ENCODE data around the gene FRY. TPM values are rescaled to one million over a fixed set of nuclear protein-coding genes. Genes with fewer than 3 reads are reported as not detected.

Gene FRY
- total RNA-seq, 1 donor from 2014 or later: 83.6 TPM

DNA sequence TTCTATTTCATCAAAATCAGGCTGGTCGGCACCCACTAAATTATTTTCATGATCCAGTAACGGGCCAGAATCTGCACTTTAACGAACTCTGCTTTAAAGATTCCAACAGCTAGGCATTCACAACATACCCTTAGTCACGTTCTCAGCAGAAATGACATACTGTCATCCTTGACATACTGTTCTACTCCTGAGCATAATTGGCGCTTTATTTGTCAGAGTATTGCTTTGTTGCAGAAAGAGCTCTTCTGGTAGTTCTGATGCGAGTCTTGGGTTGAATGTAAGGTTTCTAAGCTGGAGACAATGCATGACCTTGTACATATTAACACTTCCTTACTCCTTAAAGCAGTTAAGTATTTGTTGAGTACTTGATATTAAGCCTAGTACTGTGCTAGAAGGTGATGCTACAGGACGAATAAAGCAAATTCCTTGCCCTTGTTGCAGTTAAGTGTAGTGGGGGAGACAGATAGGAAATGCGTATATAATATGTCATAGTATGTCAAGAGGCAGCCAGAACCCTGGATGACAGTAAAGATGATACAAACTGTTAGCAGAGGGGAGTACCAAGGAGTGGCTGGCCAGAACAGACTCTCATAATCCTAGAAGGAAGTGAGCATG is 32.2 kb downstream of the FRY start:
- TF ChIP-seq, protein P1, sequence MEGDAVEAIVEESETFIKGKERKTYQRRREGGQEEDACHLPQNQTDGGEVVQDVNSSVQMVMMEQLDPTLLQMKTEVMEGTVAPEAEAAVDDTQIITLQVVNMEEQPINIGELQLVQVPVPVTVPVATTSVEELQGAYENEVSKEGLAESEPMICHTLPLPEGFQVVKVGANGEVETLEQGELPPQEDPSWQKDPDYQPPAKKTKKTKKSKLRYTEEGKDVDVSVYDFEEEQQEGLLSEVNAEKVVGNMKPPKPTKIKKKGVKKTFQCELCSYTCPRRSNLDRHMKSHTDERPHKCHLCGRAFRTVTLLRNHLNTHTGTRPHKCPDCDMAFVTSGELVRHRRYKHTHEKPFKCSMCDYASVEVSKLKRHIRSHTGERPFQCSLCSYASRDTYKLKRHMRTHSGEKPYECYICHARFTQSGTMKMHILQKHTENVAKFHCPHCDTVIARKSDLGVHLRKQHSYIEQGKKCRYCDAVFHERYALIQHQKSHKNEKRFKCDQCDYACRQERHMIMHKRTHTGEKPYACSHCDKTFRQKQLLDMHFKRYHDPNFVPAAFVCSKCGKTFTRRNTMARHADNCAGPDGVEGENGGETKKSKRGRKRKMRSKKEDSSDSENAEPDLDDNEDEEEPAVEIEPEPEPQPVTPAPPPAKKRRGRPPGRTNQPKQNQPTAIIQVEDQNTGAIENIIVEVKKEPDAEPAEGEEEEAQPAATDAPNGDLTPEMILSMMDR (IDR thresholded peaks at IDR 0.05; ENCODE audit: partially characterized antibody, unreplicated experiment): no peak
- no peaks in the 10 kb centered on the region for H3K9me3 Mint-ChIP-seq (ENCODE audit: unreplicated experiment)
- H3K4me1 Mint-ChIP-seq (ENCODE audit: low read depth, unreplicated experiment): peaks cover 14% of the 10 kb centered on the region
- no peaks in the 10 kb centered on the region for H3K36me3 Mint-ChIP-seq (ENCODE audit: unreplicated experiment)
- peaks cover 4% of the 10 kb centered on the region for H3K27me3 Mint-ChIP-seq (ENCODE audit: unreplicated experiment)
- no peak overlapping the region for H3K4me3 Mint-ChIP-seq (ENCODE audit: unreplicated experiment)
- DNase-seq: no peak
- no peak overlapping the region for H3K27ac Mint-ChIP-seq (ENCODE audit: unreplicated experiment)

DNA sequence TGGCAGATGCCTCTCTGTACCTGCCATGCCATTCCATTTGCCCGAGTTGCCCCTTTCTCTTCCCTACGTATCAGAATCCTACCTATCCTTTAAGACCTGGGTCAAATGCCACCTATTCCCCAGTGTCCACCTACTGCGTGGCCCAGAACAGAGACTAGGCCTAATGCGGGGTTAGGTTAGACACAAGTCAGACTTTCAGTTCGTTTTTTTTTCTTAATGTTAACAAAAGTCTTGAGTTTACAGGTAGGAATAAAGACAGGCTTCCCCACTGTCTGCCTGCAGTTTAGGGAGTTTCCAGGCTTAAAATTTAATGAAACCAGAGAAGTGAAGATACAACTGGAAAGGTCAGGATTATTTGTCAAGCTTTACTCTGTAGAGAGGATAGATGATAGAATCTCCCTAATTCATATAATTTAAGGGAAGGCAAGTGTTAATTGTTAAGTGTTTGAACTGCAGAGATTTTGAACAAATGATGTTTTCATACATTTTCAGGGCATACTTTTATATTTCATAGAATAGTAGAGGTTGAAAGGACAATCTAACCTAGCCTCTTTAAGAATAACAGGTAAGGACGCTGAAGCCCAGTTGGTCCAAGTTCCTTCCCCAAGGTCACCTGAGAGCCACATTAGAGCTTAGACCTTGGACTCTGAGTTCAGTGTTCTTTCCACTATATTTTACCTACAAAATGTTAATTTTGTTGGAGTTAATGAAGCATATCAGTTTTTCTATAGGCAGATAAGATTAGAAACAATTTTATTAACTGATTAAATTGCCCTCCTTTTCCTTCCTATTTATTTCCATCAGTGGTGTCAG is 35.8 kb downstream of the FRY start:
- Mint-ChIP-seq H3K9me3 (ENCODE audit: unreplicated experiment) (peaks cover 3% of the 10 kb centered on the region), H3K36me3 (ENCODE audit: unreplicated experiment) (no peaks in the 10 kb centered on the region), H3K4me3 (ENCODE audit: unreplicated experiment) (no peak overlapping the region), H3K27ac (ENCODE audit: unreplicated experiment) (no peak overlapping the region), H3K27me3 (ENCODE audit: unreplicated experiment) (peaks cover 6% of the 10 kb centered on the region), H3K4me1 (ENCODE audit: low read depth, unreplicated experiment) (peaks cover 2% of the 10 kb centered on the region)
- TF ChIP-seq, protein P1 (IDR thresholded peaks at IDR 0.05; ENCODE audit: partially characterized antibody, unreplicated experiment): no peak
- DNase-seq: no peak

DNA sequence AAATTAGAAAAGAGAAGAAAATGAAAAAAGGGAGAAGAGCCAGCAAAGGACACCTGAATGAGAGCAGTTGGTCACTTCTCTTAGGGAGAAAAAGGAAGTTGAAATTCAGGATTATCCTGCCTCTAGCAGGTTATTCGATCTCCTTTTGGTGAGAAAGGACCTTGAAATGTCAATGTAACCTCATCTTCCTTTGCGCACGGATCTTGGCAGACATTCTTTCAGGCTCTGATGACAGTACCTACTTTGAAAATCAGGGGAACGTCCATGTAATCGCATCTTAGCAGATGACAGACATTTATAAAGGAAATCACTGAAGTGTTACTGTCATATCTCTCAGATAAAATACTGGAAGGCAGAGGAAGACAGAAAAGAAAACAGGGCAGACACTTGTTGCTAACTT is 36.7 kb downstream of the FRY start:
- DNase-seq: no peak
- Mint-ChIP-seq H3K4me1 (ENCODE audit: low read depth, unreplicated experiment) (peaks cover 2% of the 10 kb centered on the region), H3K9me3 (ENCODE audit: unreplicated experiment) (peaks cover 3% of the 10 kb centered on the region), H3K27ac (ENCODE audit: unreplicated experiment) (no peak overlapping the region), H3K4me3 (ENCODE audit: unreplicated experiment) (no peak overlapping the region), H3K27me3 (ENCODE audit: unreplicated experiment) (peaks cover 6% of the 10 kb centered on the region), H3K36me3 (ENCODE audit: unreplicated experiment) (no peaks in the 10 kb centered on the region)
- TF ChIP-seq, protein P1 (IDR thresholded peaks at IDR 0.05; ENCODE audit: partially characterized antibody, unreplicated experiment): no peak

DNA sequence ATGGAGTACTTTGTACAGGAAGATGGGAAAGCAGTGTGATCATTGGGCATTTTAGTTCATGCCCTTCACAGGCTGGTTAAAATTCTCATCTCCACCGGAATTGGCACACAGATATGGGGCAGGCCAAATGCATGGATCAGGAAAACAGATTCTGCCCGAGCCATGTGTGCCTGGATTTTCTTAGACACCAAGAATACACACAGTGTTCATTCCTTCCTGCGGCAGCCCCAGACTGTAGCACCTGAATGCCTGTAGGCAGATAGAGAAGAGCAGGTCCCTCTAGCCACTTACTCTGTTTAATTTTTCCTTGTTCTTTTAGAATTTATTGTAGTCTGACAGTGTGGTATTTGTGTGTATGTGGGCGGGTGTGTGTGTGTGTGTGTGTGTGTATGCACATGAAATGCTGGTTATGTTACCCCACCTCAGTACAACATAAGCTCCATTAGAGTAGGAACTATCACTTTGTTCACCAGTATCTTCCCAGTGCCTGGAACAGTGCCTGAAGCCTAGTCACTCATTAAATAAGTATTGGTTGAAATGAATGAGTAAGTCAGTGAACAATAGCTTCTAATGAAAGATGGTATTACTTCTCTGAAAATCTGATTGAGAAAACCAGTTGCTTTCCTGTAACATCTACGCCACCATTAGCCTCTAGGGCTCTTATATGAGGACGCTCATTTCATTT is 41.7 kb downstream of the FRY start:
- no peaks in the 10 kb centered on the region for H3K36me3 Mint-ChIP-seq (ENCODE audit: unreplicated experiment)
- H3K9me3 Mint-ChIP-seq (ENCODE audit: unreplicated experiment): peaks cover 3% of the 10 kb centered on the region
- TF ChIP-seq, protein P1 (IDR thresholded peaks at IDR 0.05; ENCODE audit: partially characterized antibody, unreplicated experiment): no peak
- H3K27me3 Mint-ChIP-seq (ENCODE audit: unreplicated experiment): peaks cover 4% of the 10 kb centered on the region
- H3K27ac Mint-ChIP-seq (ENCODE audit: unreplicated experiment): no peak overlapping the region
- no peaks in the 10 kb centered on the region for H3K4me1 Mint-ChIP-seq (ENCODE audit: low read depth, unreplicated experiment)
- no peak overlapping the region for H3K4me3 Mint-ChIP-seq (ENCODE audit: unreplicated experiment)
- DNase-seq: no peak
